ENCODE results near the gene GOLIM4.
"Not testable (repeated sequence)": the region's sequence is repeated elsewhere in the genome, so short reads cannot be mapped to it uniquely, and the experiment has no call there.

GOLIM4 gene

GRCh38 chr3:168024537-168024941, 71.2 kb downstream of the GOLIM4 start:
- Histone ChIP-seq H3K4me3 (ENCODE audit: low read depth, low read length) (no peak overlapping the region), H3K27ac (peak overlapping the region; percentile 56), H3K36me3 (replicated peaks) (peaks cover 20% of the 10 kb centered on the region), H3K27me3 (replicated peaks) (no peaks in the 10 kb centered on the region)
- DNase-seq: peak; percentile 71
- in situ Hi-C loops (cut with HindIII; ENCODE audit: low pct_ligation_motif_present, low sequenced_read_pairs): no loop called here
- no peak for TF ChIP-seq CTCF (IDR thresholded peaks at IDR 0.05; ENCODE audit: low read depth, low read length, missing control alignments)

GRCh38 chr3:168021737-168022450, 73.8 kb downstream of the GOLIM4 start:
- in situ Hi-C loops (cut with HindIII; ENCODE audit: low pct_ligation_motif_present, low sequenced_read_pairs): no loop called here
- Histone ChIP-seq H3K36me3 (replicated peaks) (peaks cover 18% of the 10 kb centered on the region), H3K4me3 (ENCODE audit: low read depth, low read length) (no peak overlapping the region), H3K27me3 (replicated peaks) (no peaks in the 10 kb centered on the region), H3K27ac (no peak overlapping the region)
- no peak for TF ChIP-seq CTCF (IDR thresholded peaks at IDR 0.05; ENCODE audit: low read depth, low read length, missing control alignments)
- DNase-seq: no peak

GRCh38 chr3:168011280-168011679, 84.4 kb downstream of the GOLIM4 start:
- in situ Hi-C loops (cut with HindIII; ENCODE audit: low pct_ligation_motif_present, low sequenced_read_pairs): not testable (repeated sequence)

GRCh38 chr3:168006584-168006983, 89.1 kb downstream of the GOLIM4 start:
- TF ChIP-seq CTCF (IDR thresholded peaks at IDR 0.05; ENCODE audit: low read depth, low read length, missing control alignments): no peak
- no peak overlapping the region for H3K27ac ChIP-seq
- peaks cover 7% of the 10 kb centered on the region for H3K36me3 ChIP-seq (replicated peaks)
- DNase-seq: no peak
- no peaks in the 10 kb centered on the region for H3K27me3 ChIP-seq (replicated peaks)
- H3K4me3 ChIP-seq (ENCODE audit: low read depth, low read length): no peak overlapping the region
- in situ Hi-C loops (cut with HindIII; ENCODE audit: low pct_ligation_motif_present, low sequenced_read_pairs): no loop called here

More at GRCh38 chr3:168011280-168011679, 84.4 kb downstream of the GOLIM4 start:
- not testable (repeated sequence) for H3K27ac ChIP-seq; H3K4me3 ChIP-seq (ENCODE audit: low read depth, low read length); DNase-seq; H3K36me3 ChIP-seq (replicated peaks); H3K27me3 ChIP-seq (replicated peaks)

GRCh38 chr3:168003911-168004310, 91.8 kb downstream of the GOLIM4 start:
- H3K4me3 ChIP-seq (ENCODE audit: low read depth, low read length): no peak overlapping the region
- no peak for TF ChIP-seq CTCF (IDR thresholded peaks at IDR 0.05; ENCODE audit: low read depth, low read length, missing control alignments)
- in situ Hi-C loops (cut with HindIII; ENCODE audit: low pct_ligation_motif_present, low sequenced_read_pairs): no loop called here
- H3K27me3 ChIP-seq (replicated peaks): no peaks in the 10 kb centered on the region
- H3K27ac ChIP-seq: no peak overlapping the region
- no peaks in the 10 kb centered on the region for H3K36me3 ChIP-seq (replicated peaks)
- DNase-seq: no peak

- H3K27ac ChIP-seq: no peak overlapping the region
- peak; percentile 82 for DNase-seq
- TF ChIP-seq CTCF (IDR thresholded peaks at IDR 0.05; ENCODE audit: low read depth, low read length, missing control alignments): no peak
- no peak overlapping the region for H3K4me3 ChIP-seq (ENCODE audit: low read depth, low read length)
- H3K36me3 ChIP-seq (replicated peaks): no peaks in the 10 kb centered on the region
- in situ Hi-C loops (cut with HindIII; ENCODE audit: low pct_ligation_motif_present, low sequenced_read_pairs): no loop called here
- no peaks in the 10 kb centered on the region for H3K27me3 ChIP-seq (replicated peaks)
Measured at GRCh38 chr3:168002786-168003368, 92.8 kb downstream of the GOLIM4 start.

Measured in brain microvascular endothelial cell (primary cell).